Tibial artery (tissue), 4 donors: ENCODE data around the gene TAB2.
A peak's percentile ranks its signal among the peaks of the same experiment; 100 is the strongest.

Experiments used
- DNase-seq, 2 donors: peaks; one replicate each; pipeline ENCODE4 v3.0.0-alpha.2; 2019
- H3K27ac ChIP-seq, 2 donors: fragments of 200-600 bp; sonication (generic) in 1 of 2; 1 replicate in 1 of 2; 2 replicates in 1 of 2; pipeline ENCODE4 v1.5.1; 2018 to 2019; ENCODE audit warnings: mild to moderate bottlenecking in 1 of 2
- H3K27me3 ChIP-seq, 2 donors: fragments of 200-600 bp; sonication (generic) in 1 of 2; one replicate each; pipeline versions ENCODE4 v1.5.1 to v1.6.0; 2016 to 2019
- H3K36me3 ChIP-seq, 3 donors: fragments of 200-600 bp; sonication (generic) in 2 of 3; one replicate each; pipeline ENCODE4 v1.5.1; 2016 to 2019; ENCODE audit warnings: mild to moderate bottlenecking in 2 of 3
- H3K4me1 ChIP-seq, 4 donors: fragments of 200-600 bp; sonication (generic) in 2 of 4; 1 replicate in 3 of 4; 2 replicates in 1 of 4; pipeline ENCODE4 v1.5.1; 2016 to 2019
- H3K4me3 ChIP-seq, 2 donors: fragments of 200-600 bp; sonication (generic) in 1 of 2; 1 replicate in 1 of 2; 2 replicates in 1 of 2; pipeline ENCODE4 v1.5.1; 2018 to 2019; ENCODE audit warnings: mild to moderate bottlenecking in 2 of 2
- H3K9me3 ChIP-seq, 3 donors: fragments of 200-600 bp; sonication (generic) in 1 of 3; one replicate each; pipeline ENCODE4 v1.5.1; 2016 to 2019
- CTCF ChIP-seq, 2 experiments: fragments of 200-600 bp in 1 of 2; fragments of 450-650 bp in 1 of 2; IDR thresholded peaks; one replicate each; pipeline ENCODE4 v1.5.1; 2017 to 2019; ENCODE audit warnings: antibody characterized with exemption in 2 of 2, mild to moderate bottlenecking in 1 of 2, moderate library complexity in 1 of 2
- intact Hi-C: fragments of 100-400 bp; cut with DNase I; formaldehyde crosslinking; loops from one replicate; pipeline ENCODE4 v1.15.0; 2023; ENCODE audit warnings: low total_unique reads

TAB2 gene

GRCh38 chr6:149323925-149324324 lies 6.4 kb downstream of the TAB2 start:
- Histone ChIP-seq H3K9me3 (no peaks in the 10 kb centered on the region), H3K4me1 (peaks cover 0 to 86% (median 17%) of the 10 kb centered on the region in 4 donors), H3K27me3 (no peaks in the 10 kb centered on the region), H3K4me3 (no peak overlapping the region), H3K36me3 (no peaks in the 10 kb centered on the region), H3K27ac (peak overlapping the region in 1 of 2 donors; percentile 97)
- no peak for TF ChIP-seq CTCF (IDR thresholded peaks at IDR 0.05)
- intact Hi-C loops = no loop called here
- DNase-seq = no peak

- Histone ChIP-seq H3K4me1 (peaks cover 0 to 84% (median 15%) of the 10 kb centered on the region in 4 donors), H3K36me3 (no peaks in the 10 kb centered on the region), H3K27me3 (no peaks in the 10 kb centered on the region), H3K9me3 (no peaks in the 10 kb centered on the region), H3K4me3 (no peak overlapping the region), H3K27ac (peak overlapping the region in 1 of 2 donors; percentile 97)
- DNase-seq = no peak
- intact Hi-C loops = no loop called here
- TF ChIP-seq CTCF (IDR thresholded peaks at IDR 0.05) = no peak
Measured at GRCh38 chr6:149324428-149324827, 6.9 kb downstream of the TAB2 start.

- intact Hi-C loops = no loop called here
- no peak for TF ChIP-seq CTCF (IDR thresholded peaks at IDR 0.05)
- DNase-seq = no peak
- H3K36me3 ChIP-seq = no peaks in the 10 kb centered on the region
- no peaks in the 10 kb centered on the region for H3K27me3 ChIP-seq
- H3K4me1 ChIP-seq = peaks cover 0 to 73% (median 6%) of the 10 kb centered on the region in 4 donors
- H3K27ac ChIP-seq = no peak overlapping the region
- no peaks in the 10 kb centered on the region for H3K9me3 ChIP-seq
- no peak overlapping the region for H3K4me3 ChIP-seq
Measured at GRCh38 chr6:149325648-149326236, 8.2 kb downstream of the TAB2 start.

- no peak overlapping the region for H3K27ac ChIP-seq
- no peaks in the 10 kb centered on the region for H3K36me3 ChIP-seq
- TF ChIP-seq CTCF (IDR thresholded peaks at IDR 0.05) = no peak
- intact Hi-C loops = no loop called here
- H3K4me3 ChIP-seq = no peak overlapping the region
- peaks cover 0 to 78% (median 11%) of the 10 kb centered on the region in 4 donors for H3K4me1 ChIP-seq
- no peak for DNase-seq
- H3K27me3 ChIP-seq = no peaks in the 10 kb centered on the region
- no peaks in the 10 kb centered on the region for H3K9me3 ChIP-seq
Measured at GRCh38 chr6:149327638-149328037, 10.1 kb downstream of the TAB2 start.

- intact Hi-C loops = no loop called here
- Histone ChIP-seq H3K4me1 (peaks cover 0 to 78% (median 13%) of the 10 kb centered on the region in 4 donors), H3K27ac (no peak overlapping the region), H3K27me3 (no peaks in the 10 kb centered on the region), H3K4me3 (no peak overlapping the region), H3K9me3 (no peaks in the 10 kb centered on the region), H3K36me3 (no peaks in the 10 kb centered on the region)
- no peak for TF ChIP-seq CTCF (IDR thresholded peaks at IDR 0.05)
- DNase-seq = no peak
Measured at GRCh38 chr6:149328083-149328482, 10.6 kb downstream of the TAB2 start.

- intact Hi-C loops = no loop called here
- Histone ChIP-seq H3K9me3 (no peaks in the 10 kb centered on the region), H3K4me3 (no peak overlapping the region), H3K4me1 (peaks cover 3 to 78% (median 16%) of the 10 kb centered on the region in 4 donors), H3K27me3 (no peaks in the 10 kb centered on the region), H3K27ac (no peak overlapping the region), H3K36me3 (no peaks in the 10 kb centered on the region)
- no peak for DNase-seq
- TF ChIP-seq CTCF (IDR thresholded peaks at IDR 0.05) = no peak
Measured at GRCh38 chr6:149329529-149329928, 12.0 kb downstream of the TAB2 start.
